ENCODE measurements around the gene MCF2L.
"Not testable (repeated sequence)": the region's sequence is repeated elsewhere in the genome, so short reads cannot be mapped to it uniquely, and the experiment has no call there.

The MCF2L gene

GRCh38 chr13:113016526-113017295 lies 47.7 kb downstream of the MCF2L start:
- no peak for DNase-seq (ENCODE audit: low read depth in 2 of 2)

- DNase-seq (ENCODE audit: low read depth in 2 of 2), result no peak
Observed at GRCh38 chr13:113017506-113018215, 48.6 kb downstream of the MCF2L start.

- no peak for DNase-seq (ENCODE audit: low read depth in 2 of 2)
Observed at GRCh38 chr13:113018676-113019465, 49.9 kb downstream of the MCF2L start.

- DNase-seq (ENCODE audit: low read depth in 2 of 2), result no peak
Observed at GRCh38 chr13:113020323-113021080, 51.5 kb downstream of the MCF2L start.

GRCh38 chr13:113021391-113021790 lies 52.4 kb downstream of the MCF2L start:
- DNase-seq (ENCODE audit: low read depth in 2 of 2), result no peak

GRCh38 chr13:113021811-113022210 lies 52.8 kb downstream of the MCF2L start:
- DNase-seq (ENCODE audit: low read depth in 2 of 2), result no peak

- DNase-seq (ENCODE audit: low read depth in 2 of 2), result no peak
Observed at GRCh38 chr13:113022391-113022744, 53.4 kb downstream of the MCF2L start.

- DNase-seq (ENCODE audit: low read depth in 2 of 2), result no peak
Observed at GRCh38 chr13:113022745-113023574, 53.9 kb downstream of the MCF2L start.

- no peak for DNase-seq (ENCODE audit: low read depth in 2 of 2)
Observed at GRCh38 chr13:113023694-113024430, 54.8 kb downstream of the MCF2L start.

GRCh38 chr13:113024466-113024865 lies 55.5 kb downstream of the MCF2L start:
- DNase-seq (ENCODE audit: low read depth in 2 of 2), result no peak

- DNase-seq (ENCODE audit: low read depth in 2 of 2), result no peak
Observed at GRCh38 chr13:113026391-113026910, 57.4 kb downstream of the MCF2L start.

GRCh38 chr13:113027095-113027494 lies 58.1 kb downstream of the MCF2L start:
- DNase-seq (ENCODE audit: low read depth in 2 of 2), result no peak

GRCh38 chr13:113027566-113027965 lies 58.6 kb downstream of the MCF2L start:
- DNase-seq (ENCODE audit: low read depth in 2 of 2), result no peak

GRCh38 chr13:113028336-113029060 lies 59.5 kb downstream of the MCF2L start:
- DNase-seq (ENCODE audit: low read depth in 2 of 2), result no peak

GRCh38 chr13:113029061-113029445 lies 60.0 kb downstream of the MCF2L start:
- no peak for DNase-seq (ENCODE audit: low read depth in 2 of 2)

- DNase-seq (ENCODE audit: low read depth in 2 of 2), result peak; percentile 41 to 47
Observed at GRCh38 chr13:113029487-113030258, 60.7 kb downstream of the MCF2L start.

- DNase-seq (ENCODE audit: low read depth in 2 of 2), result not testable (repeated sequence)
Observed at GRCh38 chr13:113030259-113030640, 61.2 kb downstream of the MCF2L start.

- no peak for DNase-seq (ENCODE audit: low read depth in 2 of 2)
Observed at GRCh38 chr13:113031465-113031864, 62.5 kb downstream of the MCF2L start.

- no peak for DNase-seq (ENCODE audit: low read depth in 2 of 2)
Observed at GRCh38 chr13:113032291-113032690, 63.3 kb downstream of the MCF2L start.

All from activated CD4-positive, alpha-beta T cell treated with anti-CD3 and anti-CD28 coated beads for 24 hours (primary cell).